Astrocyte (in vitro differentiated cells and primary cell): ENCODE data around the gene ALDH1A2.

ENCODE experiments used
- CTCF ChIP-seq: IDR thresholded peaks from 2 replicates; pipeline ENCODE4 v1.5.1; 2011; ENCODE audit warnings: low read depth, mild to moderate bottlenecking, inconsistent platforms, low read length, moderate library complexity; ENCODE audit not compliant: insufficient read depth
- EZH2 ChIP-seq: IDR thresholded peaks from 2 replicates; pipeline ENCODE4 v1.6.1; 2012; ENCODE audit warnings: mild to moderate bottlenecking, low read length, inconsistent platforms; ENCODE audit not compliant: insufficient read depth

GRCh38 chr15:58070801-58071418 is 5.4 kb upstream of the ALDH1A2 start:
- TF ChIP-seq CTCF (peak; percentile 98), EZH2 (no peak)
